ENCODE results near the gene XKR3. TPM values are rescaled to one million over a fixed set of nuclear protein-coding genes. Genes with fewer than 3 reads are reported as not detected.

Gene XKR3
- total and polyA plus RNA-seq, 11 donors, result 0.16 TPM; not detected in 10

DNA sequence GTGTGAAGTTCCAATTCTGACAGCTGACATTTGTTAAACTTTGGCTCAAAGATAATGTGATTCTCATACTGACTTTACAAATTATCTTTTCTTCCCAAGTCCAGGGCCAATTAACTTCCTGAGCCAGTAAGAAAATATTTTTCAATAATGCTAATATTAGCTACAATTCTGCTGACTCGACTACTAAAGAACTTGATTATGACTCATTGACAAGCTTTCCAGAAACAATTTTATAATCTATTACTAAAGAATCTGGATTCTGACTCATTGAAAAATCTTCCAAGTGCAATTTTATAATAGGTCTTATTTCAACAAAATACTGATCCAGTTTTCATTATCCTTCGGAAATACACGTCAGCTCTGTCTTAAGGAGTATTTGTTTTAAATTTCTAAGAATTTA, 12.9 kb upstream of the XKR3 start:
- WGBS, 4 donors, result 71 to 82% (median 74%) methylated on average over 3 of the region's 3 CpGs
- TF ChIP-seq POLR2A (IDR thresholded peaks at IDR 0.05), result no peak
- TF ChIP-seq, protein P1, sequence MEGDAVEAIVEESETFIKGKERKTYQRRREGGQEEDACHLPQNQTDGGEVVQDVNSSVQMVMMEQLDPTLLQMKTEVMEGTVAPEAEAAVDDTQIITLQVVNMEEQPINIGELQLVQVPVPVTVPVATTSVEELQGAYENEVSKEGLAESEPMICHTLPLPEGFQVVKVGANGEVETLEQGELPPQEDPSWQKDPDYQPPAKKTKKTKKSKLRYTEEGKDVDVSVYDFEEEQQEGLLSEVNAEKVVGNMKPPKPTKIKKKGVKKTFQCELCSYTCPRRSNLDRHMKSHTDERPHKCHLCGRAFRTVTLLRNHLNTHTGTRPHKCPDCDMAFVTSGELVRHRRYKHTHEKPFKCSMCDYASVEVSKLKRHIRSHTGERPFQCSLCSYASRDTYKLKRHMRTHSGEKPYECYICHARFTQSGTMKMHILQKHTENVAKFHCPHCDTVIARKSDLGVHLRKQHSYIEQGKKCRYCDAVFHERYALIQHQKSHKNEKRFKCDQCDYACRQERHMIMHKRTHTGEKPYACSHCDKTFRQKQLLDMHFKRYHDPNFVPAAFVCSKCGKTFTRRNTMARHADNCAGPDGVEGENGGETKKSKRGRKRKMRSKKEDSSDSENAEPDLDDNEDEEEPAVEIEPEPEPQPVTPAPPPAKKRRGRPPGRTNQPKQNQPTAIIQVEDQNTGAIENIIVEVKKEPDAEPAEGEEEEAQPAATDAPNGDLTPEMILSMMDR (IDR thresholded peaks at IDR 0.05), result no peak
- intact Hi-C loops (cut with DNase I), result no loop called here

DNA sequence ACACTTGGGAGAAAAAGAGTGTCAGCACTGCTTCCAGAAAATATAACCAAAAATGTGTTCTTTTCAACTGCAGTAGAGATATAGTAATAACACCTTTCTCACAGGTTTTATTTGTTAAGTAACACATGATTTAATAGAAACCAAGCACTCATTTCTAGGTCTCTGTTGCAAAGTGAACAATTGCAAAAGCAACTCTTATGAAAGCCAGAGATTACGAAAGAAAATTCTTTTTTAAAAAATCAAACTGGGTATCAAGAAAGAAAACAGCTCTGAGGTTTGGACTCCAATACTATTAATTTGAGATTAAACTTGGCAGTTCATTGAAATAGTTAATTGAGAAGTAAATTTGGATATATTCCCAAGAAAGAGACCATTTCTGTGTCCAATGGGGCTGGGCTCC, 9.8 kb upstream of the XKR3 start:
- intact Hi-C loops (cut with DNase I), result no loop called here
- H3K27ac ChIP-seq, result no peak overlapping the region
- TF ChIP-seq, protein P1 (IDR thresholded peaks at IDR 0.05), result no peak
- TF ChIP-seq POLR2A (IDR thresholded peaks at IDR 0.05), result no peak
- H3K4me3 ChIP-seq, result no peak overlapping the region
- peaks cover 0 to 5% (median 0%) of the 10 kb centered on the region in 12 donors for H3K4me1 ChIP-seq
- H3K27me3 ChIP-seq, result peaks cover 0 to 8% (median 0%) of the 10 kb centered on the region in 9 donors
- no peak for DNase-seq
- no peak for ATAC-seq
- no peaks in the 10 kb centered on the region for H3K36me3 ChIP-seq
- 75 to 83% (median 79%) methylated on average over 1 of the region's 1 CpG for WGBS, 4 donors
- H3K9me3 ChIP-seq, result no peaks in the 10 kb centered on the region

More for the DNA sequence above, 12.9 kb upstream of the XKR3 start:
- Histone ChIP-seq H3K9me3 (no peaks in the 10 kb centered on the region), H3K36me3 (no peaks in the 10 kb centered on the region), H3K4me1 (peaks cover 0 to 5% (median 0%) of the 10 kb centered on the region in 12 donors), H3K4me3 (no peak overlapping the region), H3K27ac (no peak overlapping the region), H3K27me3 (no peaks in the 10 kb centered on the region)
- ATAC-seq (no peak), DNase-seq (no peak)

DNA sequence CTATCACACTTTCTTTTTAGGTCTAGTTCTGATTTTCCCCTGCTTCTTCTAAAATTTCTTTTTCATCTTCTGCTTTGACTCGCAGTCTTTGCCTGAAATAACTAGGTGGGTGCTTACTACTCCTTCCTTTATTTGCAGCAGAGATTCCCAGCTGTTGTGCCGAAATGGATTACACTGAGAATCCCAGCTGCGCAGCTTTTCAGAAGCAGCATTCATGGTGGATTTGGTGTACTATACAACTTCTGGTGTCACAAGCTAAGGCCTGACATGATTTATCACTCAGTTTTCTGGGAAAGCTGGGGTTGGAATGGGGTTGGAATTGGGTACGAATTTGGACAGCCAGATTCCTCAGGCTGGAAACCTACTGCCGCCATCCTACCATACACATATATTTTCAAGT, 6.0 kb upstream of the XKR3 start:
- intact Hi-C loops (cut with DNase I), result no loop called here
- no peak overlapping the region for H3K4me3 ChIP-seq
- no peaks in the 10 kb centered on the region for H3K9me3 ChIP-seq
- TF ChIP-seq, protein P1 (IDR thresholded peaks at IDR 0.05), result no peak
- no peak for TF ChIP-seq POLR2A (IDR thresholded peaks at IDR 0.05)
- ATAC-seq (no peak), DNase-seq (no peak)
- no peaks in the 10 kb centered on the region for H3K4me1 ChIP-seq
- peaks cover 0 to 8% (median 0%) of the 10 kb centered on the region in 9 donors for H3K27me3 ChIP-seq
- no peaks in the 10 kb centered on the region for H3K36me3 ChIP-seq
- H3K27ac ChIP-seq, result no peak overlapping the region
- WGBS, 4 donors, result 83 to 87% (median 85%) methylated on average over 5 of the region's 5 CpGs

DNA sequence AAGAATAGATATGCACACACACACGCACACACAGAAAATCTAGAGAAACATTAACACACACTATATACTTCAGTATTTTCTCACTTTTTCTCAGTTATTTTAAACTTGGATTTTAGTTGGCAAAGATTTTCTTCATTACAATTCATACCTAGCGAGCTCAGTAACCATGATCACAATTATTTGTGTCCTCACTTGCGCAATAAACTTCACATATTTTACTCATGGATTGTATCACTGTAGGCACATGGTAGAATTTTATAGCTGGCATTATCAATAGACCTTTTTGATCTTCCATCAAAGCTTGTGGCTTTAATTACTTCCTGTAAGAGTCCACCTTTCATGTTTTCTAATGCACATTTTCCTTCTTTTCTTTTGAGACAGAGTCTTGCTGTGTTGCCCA, 4.8 kb upstream of the XKR3 start:
- DNase-seq, result no peak
- H3K27ac ChIP-seq, result no peak overlapping the region
- ATAC-seq, result no peak
- TF ChIP-seq POLR2A (IDR thresholded peaks at IDR 0.05), result no peak
- TF ChIP-seq, protein P1 (IDR thresholded peaks at IDR 0.05), result no peak
- peaks cover 0 to 6% (median 0%) of the 10 kb centered on the region in 12 donors for H3K4me1 ChIP-seq
- no peak overlapping the region for H3K4me3 ChIP-seq
- WGBS, 4 donors, result 71 to 88% (median 83%) methylated on average over 3 of the region's 3 CpGs
- no peaks in the 10 kb centered on the region for H3K9me3 ChIP-seq
- intact Hi-C loops (cut with DNase I), result no loop called here
- H3K36me3 ChIP-seq, result no peaks in the 10 kb centered on the region
- peaks cover 0 to 8% (median 0%) of the 10 kb centered on the region in 9 donors for H3K27me3 ChIP-seq

Data from heart left ventricle (tissue), 16 donors.